T follicular helper cell (primary cell): ENCODE results near the gene UGGT2.
"Not testable (repeated sequence)": the region's sequence is repeated elsewhere in the genome, so short reads cannot be mapped to it uniquely, and the experiment has no call there.

ENCODE experiments used
- DNase-seq: peaks from one replicate; pipeline ENCODE4 v3.0.0-alpha.2; 2020; ENCODE audit warnings: low read depth

The UGGT2 gene

DNA sequence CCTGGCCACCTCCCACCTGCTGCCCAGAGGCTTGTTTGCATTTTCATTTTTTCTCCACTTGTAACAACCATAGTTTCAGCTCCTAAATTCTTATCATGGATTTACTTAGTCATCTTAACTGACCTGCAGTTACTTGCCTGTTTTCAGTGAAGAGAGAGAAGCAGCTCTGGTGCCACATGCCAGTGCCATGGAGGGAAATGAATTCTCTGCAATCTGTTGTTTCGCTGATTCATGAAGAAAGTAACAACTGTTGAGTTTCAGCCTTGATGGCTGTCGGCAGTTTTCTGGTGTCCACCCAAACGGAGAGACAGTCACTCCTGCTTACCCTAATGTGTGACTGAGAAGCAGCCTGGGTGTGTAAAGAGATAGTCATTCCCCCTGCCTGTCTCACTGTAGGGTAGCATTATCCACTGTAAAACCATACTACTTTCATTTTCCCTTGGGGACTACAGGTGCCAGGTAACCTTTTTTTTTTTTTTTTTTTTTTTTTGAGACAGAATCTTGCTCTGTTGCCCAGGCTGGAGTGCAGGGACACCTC, 260.1 kb downstream of the UGGT2 start:
- no peak for DNase-seq

DNA sequence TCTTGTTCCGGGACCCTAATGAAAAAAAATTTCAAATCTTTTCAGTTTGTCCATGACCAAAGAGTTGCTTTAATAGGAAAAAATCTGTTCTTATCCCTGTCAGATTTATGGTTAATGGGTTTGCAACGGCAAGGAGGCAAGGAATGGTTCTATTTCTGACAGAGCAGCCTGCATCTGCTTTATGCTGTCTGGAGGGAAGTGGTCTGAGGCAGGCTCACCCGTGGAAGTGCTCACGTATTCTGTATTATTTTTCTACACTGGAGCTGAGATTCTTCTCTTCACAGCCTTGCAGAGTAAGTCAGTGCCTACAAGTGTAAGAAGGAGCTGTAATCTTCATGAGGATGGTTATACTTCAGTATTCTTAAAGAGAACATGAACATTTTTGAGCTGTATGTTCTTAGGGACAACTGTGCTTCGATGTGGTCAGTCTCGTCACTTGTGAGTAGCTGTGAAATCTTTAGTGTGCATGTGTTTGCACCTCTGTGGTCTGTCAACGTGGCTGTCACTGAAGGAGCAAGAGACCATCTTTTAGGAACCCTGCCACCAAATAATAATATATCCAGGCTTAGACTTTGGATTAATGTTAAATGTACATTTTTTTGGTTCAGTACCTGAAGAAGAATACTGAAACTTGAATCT, 262.0 kb downstream of the UGGT2 start:
- DNase-seq = no peak

DNA sequence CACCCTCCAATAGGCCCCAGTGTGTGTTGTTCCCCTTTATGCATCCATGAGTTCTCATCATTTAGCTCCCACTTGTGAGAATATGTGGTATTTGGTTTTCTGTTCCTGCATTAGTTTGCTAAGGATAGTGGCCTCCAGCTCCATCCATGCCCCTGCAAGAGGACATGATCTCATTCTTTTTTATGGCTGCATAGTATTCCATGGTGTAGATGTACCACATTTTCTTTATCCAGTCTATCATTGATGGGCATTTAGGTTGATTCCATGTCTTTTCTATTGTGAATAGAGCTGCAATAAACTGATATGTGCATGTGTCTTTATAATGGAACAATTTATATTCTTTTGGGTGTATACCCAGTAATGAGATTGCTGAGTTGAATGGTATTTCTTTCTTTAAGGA, 263.9 kb downstream of the UGGT2 start:
- not testable (repeated sequence) for DNase-seq

DNA sequence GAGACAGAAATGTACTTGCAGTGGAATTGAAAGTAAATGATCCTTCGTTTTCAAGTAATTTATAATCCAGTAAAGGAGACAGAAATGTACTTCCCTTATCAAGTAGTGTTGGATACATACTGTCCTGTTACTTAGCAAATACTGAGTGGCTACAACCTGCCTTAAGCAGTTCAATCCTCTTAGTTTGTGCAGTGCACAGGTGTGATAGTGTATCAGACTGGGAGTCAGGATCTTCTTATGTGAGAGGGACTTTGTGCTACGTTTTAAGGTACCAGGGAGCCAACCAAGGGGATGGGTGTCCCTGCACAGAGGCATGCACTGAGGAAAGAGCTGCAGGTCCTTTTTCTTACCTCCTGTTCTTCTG, 265.1 kb downstream of the UGGT2 start:
- DNase-seq = no peak

DNA sequence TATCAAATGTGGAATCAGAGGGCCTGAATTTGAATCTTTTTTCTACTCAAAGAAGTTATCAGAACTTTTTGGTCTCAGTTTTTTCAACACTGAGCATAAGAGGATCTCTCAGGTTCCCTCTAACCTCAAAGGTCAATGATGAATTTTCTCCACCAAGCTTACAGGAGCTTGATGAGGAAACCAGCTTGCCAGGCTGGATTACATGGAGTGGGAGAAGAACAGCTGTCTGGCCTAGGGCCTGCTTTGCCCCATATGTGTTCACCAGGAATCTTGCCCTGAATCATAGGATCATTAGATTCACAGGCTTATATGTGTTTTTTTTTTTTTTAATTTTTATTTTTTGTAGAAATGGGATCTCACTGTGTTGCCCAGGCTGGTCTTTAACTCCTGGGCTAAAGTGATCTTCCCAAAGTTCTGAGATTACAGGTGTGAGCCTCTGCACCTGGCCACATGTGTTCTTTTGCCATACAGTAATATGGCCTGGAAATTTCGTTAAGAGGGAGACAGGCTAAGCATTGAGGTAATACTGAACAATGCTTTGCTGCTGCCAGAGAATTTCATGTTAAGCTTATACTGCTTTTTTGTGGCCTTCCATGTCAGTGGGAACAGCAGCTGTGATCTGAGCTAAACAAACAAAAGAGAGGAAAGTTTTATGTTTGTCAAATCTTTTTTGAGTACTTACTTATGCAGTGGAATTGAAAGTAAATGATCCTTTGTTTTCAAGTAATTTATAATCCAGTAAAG, 265.7 kb downstream of the UGGT2 start:
- no peak for DNase-seq

DNA sequence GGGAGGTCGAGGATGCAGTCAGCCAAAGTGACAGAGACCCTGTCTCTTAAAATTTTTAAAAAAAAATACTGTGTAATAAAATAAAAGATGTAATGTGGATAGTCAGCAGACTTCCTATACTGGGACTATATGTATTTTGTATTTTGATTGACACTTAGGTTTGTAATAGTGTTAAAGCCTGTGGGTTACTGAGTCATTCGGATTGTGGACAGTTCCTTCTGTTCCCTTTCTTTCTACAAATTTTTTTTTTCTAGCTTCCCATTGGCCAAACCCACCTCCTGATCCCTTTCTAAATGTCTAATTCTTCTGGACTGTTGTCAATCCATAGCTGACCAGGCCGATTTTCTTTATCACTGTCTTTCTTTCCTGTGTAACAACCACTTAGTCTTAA, 268.3 kb downstream of the UGGT2 start:
- no peak for DNase-seq

DNA sequence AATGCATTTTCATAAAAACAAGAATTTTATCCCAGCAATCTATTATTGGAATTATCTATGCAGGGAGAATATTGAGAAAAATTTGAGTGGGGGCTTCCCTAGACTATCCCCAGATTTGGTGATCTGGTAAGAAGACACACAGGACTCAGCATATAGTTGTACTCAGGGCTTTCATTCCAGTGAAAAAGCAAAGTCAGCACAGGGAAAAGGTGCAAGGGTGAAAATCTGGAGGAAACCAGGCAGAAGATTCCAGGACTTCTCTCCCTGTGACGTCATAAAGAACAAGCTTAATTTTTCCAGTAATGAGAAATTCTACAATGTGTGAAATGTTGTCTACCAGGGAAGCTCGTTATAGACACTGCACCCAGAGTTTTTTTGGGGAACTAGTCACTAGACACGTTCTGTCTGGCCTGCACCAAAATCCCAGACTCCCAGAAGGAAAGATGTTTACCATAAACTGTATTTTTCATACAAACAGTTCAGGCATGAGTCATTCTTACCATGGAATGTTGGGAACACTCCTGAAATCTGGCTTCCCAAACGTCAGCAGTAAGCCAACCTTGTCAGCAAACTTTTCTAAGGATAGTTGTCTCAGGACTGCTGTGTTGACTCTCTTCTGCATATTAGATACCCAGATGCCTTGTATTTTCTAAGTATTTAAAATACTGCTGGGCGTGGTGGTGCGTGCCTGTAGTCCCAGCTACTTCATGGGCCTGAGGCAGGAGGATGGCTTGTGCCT, 268.9 kb downstream of the UGGT2 start:
- no peak for DNase-seq

DNA sequence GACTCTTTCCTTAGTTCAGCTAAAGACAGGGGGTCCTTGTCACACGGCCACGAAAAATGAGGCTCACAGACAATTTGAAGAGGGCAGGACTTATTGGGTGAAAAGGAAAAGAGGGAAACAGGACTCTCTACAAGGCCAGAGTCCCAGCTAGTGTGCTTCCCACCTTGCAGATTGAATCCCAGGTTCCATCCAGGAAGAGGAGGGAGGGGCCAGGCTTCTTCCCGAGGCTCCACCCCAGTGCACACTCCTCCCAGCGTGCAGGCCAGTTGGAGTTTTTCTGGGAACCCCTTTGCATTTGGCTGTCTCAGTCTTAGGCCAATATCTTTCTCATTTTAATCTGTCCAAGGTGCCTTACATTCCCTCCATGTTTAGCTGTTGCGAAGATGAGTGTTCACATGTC, 269.5 kb downstream of the UGGT2 start:
- DNase-seq = no peak

DNA sequence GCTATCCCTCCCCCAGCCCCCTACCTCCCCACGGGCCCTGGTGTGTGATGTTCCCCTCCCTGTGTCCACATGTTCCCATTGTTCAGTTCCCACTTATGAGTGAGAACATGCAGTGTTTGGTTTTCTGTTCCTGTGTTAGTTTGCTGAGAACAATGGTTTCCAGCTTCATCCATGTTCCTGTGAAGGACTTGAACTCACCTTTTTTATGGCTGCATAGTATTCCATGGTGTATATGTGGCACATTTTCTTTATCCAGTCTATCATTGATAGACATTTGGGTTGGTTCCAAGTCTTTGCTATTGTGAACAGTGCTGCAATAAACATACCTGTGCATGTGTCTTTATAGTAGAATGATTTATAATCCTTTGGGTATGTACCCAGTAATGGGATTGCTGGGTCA, 271.3 kb downstream of the UGGT2 start:
- DNase-seq = not testable (repeated sequence)

DNA sequence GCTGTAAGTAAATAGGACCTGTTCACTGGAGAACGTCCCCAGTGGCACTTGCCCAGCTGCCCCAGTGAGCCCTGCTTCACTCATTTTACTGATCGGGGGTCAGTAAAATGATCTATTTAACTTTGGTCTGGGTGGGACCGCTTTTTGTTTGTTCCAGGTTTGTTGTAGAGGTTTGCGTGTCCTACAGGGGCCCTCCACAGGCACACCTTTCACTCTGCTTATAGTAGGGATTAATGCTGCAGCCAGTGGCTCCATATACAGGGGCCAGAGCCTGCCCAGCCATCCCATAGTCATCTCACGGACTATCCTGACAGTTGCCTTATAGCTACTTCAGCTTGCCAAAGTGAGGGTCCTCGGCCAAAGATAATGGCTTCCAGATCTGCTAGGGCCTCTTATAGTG, 272.2 kb downstream of the UGGT2 start:
- DNase-seq = no peak

DNA sequence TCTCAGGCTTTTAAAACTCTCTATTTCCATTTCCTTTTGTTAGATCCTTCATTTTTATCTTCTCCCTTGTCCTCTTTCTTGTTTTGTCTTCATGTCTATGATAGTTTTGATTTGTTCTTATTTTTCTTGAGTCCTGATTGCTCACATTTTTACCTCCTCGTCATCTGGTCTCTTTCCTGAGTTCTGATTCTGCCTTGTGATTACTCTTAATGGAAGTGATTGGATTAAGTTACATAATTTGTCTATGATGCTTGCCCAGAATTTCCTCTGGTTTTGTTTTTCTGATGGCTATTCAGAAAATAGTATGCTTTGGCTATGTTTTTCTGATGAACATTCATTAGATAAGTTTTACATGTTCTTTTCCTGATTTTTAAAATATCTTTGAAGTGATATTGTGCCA, 273.7 kb downstream of the UGGT2 start:
- no peak for DNase-seq

DNA sequence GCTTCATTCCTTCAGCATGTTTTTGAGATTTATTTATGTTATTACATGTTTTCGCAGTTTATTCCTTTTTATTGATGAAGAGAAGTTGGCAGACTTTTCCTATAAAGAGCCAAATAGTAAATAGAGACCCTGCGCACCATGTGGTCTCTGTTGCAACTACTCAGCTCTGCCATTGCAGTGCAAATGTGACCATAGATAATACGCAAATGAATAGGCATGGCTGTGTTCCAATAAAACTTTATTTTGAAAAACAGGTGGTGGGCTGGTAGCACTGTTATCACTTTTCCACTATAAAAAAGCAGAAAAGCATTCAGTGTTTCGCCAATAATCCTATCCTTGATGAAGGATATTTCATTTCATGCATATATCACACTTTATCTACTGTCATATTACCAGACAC, 281.3 kb downstream of the UGGT2 start:
- DNase-seq = no peak

DNA sequence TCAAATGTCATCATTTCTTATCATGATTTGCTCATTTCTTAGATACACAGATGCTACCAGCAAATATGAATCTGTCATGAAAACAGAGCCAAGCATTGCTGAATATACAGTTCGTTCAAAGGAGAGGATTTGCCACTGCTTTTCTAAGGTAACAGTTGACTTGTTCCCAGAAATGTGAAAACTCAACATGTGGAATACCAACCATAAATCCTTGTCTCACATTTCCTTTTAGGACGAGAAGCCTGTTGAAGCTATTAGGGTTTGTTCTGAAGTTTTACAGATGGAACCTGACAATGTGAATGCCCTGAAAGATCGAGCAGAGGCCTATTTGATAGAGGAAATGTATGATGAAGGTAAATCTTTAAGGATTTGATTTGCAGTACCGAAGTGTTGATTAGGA, 289.6 kb downstream of the UGGT2 start:
- DNase-seq = no peak

DNA sequence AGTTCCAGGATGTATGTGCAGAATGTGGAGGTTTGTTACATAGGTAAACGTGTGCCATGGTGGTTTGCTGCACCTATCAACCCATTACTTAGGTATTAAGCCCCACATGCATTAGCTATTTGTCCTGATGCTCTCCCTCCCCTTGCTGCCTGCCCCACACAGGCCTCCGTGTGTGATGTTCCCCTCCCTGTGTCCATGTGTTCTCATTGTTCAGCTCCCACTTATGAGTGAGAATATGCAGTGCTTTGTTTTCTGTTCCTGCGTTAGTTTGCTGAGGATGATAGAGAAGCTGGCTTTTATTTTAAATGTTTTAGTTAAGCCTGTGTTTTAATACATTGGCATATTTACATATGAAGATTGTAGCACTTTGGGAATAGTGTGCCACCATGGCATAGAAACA, 290.6 kb downstream of the UGGT2 start:
- DNase-seq = not testable (repeated sequence)

DNA sequence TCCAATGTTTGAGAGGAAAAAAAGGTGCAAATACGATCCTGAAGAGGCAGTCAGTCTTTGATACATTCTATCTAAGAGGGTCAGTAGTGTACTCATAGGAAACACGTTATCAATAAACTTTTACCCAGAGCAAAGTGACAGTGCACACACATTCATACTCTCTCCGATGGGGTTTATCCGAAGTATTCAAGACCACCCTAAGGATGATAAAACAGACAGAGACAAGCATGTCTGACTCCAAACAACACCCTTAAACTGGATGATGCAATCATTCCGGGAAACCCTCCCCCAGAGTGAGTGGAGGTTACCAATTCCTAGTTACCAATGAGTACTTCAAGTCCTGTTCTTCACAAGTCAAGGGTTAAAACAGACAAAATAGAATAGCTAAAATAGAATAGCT, 297.1 kb downstream of the UGGT2 start:
- no peak for DNase-seq

DNA sequence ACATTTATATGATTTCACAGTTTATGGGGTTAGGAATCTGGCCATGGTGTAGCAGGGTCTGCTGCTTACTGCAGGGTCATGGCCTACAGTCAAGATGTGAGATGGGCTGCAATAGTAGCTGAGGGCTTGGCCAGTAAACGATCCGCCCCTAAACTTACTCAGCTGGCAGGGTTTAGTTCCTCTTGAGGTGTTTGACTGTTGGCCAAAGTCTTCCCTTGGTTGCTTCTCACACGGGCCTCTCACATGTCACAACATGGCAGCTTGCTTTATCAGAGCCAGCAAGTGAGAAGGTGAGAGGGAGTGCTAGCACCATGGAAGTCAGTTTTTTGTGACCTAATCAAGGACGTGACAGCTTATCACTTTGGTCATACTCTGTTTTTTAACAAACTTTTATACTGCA, 299.1 kb downstream of the UGGT2 start:
- DNase-seq = no peak

DNA sequence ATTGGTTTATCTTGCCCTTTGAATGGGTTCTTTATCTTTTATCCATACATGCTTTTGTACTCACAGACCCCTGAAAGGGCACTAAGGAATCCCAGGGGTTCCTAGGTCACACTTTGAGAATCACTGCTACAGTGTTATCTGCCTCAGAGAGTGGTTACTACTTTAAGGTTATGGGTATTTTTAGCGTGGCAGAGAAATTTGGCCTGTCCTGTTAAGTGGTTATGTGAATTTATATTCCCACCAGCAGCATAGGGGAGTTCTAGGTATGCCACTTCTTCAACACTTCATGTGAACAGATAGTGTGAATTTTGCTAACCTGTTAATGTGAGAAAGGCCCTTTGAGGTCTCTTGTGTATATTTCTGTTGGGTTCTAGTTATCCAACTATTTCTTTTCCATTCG, 300.5 kb downstream of the UGGT2 start:
- DNase-seq = no peak
